ENCODE results near the gene ARHGEF17. TPM values are rescaled to one million over a fixed set of nuclear protein-coding genes. Genes with fewer than 3 reads are reported as not detected.

The ARHGEF17 gene
- total RNA-seq, 1 experiment from 2014 or later: 17.5 TPM

DNA sequence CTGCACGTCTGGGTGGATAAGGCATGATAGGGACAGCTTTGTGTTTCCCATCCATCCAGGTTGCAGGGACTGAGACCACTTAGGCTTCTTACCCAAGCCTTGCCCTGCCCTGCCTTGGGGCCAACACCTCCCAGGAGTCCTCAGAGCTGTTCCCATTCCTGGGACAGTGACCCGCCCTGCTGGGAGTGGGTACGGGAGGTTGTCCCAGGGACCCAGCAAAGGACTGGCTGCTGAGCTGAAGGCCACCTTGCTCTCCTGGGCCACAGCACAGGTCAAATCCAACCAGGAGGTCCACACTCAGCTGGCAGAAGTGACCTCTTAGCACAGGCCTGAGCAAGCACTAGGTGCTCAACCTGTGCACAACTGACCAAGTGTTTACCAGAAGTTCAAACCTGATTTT is 16.9 kb upstream of the ARHGEF17 start:
- no peak for DNase-seq (ENCODE audit: low read depth)

DNA sequence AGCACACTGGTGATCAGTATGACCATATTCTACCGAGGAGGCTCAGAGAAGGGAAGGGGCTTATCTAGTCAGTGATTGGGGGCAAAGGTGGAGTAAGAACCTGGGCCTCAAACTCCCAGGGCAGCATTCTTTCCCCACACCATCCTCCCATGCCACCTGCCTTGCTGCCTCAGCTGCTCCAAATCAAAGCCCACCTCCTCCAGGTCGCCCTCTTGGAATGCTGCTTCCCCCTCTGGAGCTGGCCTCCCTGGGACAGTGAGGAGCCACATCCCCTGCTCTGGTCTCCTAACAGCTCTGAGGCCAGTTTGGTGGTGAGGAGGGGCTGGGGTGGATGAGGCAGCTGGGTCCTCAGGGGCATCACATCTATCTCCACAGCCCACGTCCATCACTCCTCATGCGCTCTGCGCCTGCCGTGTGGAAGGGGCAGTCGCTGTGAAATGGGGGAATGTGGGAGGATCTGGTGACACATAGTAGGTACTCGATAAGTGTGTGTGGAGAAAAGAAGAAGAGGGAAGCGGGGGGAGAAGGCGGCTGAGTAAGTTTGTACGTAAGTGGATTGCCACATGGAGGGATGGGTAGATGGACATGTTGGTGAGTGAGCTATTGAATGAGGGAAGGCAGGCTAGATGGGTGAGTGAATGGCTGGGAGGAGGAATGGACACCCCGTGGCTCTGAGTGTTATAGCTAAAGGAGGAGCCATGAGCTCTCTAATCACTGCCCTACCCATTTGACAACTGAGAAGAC is 16.1 kb upstream of the ARHGEF17 start:
- DNase-seq (ENCODE audit: low read depth): no peak

DNA sequence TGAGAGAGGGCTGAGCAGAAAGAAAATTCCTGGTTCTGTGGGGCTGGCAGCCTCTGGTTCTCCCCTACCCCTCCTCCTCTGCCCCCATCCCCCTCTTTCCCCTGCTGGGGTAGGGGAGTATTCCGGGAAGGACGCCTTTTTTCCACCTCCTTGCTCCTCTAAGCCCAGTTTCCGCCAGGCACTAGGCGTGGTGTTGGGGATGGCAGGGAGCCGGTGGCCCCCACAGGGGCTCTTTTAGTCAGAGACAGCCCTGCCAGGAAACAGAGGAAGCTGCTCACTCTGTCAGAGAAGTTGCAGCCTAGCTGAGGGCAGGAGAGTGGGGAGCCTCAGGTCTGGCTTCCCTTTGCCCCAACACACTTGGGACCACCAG is 15.6 kb upstream of the ARHGEF17 start:
- peak; percentile 31 for DNase-seq (ENCODE audit: low read depth)

DNA sequence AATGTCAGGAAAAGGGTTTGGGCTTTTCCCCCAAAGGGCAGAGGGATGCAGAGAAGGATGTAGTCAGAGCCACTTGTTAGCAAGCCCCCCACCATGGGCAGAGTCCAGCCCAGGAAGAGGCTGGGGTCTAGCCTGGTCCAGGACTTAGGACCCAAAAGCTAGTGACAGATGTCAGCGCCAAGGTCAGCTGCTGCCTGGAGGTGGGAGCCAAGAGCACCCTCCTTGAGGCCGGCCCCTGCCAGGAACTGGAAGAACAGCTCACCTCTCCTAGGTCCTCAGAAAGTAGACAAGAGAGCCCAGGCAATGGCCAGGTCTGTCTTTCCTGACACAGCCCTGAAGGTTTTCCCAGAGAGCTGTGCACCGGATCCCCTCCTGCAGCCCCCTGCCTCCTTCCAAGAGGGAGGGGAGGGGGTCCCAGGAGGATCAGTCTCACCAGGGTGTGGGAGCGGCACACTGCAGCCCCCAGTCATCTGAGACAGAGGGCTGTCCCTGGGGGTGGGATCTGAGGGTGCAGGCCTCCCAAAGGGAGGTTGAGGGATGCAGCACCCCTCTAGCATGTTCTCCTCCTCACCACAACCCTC is 14.6 kb upstream of the ARHGEF17 start:
- no peak for DNase-seq (ENCODE audit: low read depth)

DNA sequence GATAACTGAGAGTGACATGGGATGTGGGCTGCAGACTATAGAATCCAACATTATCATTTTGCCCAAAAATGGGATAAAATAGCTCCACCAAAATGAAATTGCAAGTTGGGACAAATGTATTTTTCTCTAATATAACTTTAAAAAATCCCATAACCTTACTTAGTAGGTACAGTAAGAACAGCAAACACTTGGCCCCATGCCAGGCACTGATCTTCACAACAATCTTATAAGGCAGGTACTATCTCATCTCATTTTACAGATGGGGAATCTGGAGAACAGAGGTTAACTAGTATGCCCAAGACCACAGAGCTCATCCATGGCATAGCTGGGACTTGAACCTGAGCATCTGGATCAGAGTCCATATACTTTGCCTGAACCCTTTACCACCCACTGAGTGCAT is 13.5 kb upstream of the ARHGEF17 start:
- no peak for DNase-seq (ENCODE audit: low read depth)

DNA sequence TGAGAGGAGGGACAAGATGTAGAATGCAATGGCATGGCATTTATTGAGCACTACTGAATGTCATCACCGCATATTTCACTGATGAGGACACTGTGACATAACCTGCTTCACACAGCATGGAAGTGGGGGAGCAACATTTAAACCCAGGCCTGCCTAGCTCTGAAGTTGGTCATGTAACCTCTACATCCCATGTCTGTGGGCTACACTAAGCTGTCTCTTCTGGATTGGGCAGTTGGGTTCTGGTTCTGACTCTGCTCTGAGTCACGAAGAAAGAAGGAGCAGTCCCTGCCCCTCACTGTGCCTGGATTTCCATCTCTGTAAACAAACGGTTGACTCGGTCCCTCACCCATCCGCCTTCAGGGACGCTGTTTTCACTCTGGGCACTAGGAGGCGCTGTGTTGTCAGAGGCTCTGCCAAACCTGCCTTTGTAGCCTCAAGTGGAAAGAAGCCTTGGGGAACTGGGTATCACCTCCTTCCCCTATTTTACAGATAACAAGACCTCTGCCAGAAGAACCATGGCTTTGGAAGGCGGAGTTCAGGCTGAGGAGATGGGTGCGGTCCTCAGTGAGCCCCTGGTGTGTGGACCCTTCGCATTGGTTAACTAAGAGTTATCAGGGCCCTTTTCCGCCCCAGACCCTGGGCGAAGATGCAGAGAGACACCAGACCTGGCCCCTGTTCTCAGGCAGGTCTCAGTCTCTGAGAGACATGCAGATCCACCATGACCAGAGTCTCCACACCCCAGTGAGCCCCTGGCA is 12.7 kb upstream of the ARHGEF17 start:
- DNase-seq (ENCODE audit: low read depth): peak; percentile 88

DNA sequence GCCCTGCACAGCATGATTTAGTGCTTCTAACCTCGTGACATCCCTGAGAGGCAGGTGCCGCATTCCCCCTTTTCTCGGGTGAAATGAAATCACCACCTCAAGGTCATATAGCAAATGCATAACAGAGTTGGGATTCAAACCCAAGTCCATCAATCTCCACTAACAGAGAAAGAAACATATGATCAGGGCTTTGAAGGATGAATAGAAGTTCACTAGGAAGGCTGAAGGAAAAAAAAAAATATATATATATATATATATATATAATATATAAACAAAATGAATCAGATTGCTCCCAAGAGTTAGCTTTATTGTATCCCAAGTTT is 12.1 kb upstream of the ARHGEF17 start:
- DNase-seq (ENCODE audit: low read depth): no peak

DNA sequence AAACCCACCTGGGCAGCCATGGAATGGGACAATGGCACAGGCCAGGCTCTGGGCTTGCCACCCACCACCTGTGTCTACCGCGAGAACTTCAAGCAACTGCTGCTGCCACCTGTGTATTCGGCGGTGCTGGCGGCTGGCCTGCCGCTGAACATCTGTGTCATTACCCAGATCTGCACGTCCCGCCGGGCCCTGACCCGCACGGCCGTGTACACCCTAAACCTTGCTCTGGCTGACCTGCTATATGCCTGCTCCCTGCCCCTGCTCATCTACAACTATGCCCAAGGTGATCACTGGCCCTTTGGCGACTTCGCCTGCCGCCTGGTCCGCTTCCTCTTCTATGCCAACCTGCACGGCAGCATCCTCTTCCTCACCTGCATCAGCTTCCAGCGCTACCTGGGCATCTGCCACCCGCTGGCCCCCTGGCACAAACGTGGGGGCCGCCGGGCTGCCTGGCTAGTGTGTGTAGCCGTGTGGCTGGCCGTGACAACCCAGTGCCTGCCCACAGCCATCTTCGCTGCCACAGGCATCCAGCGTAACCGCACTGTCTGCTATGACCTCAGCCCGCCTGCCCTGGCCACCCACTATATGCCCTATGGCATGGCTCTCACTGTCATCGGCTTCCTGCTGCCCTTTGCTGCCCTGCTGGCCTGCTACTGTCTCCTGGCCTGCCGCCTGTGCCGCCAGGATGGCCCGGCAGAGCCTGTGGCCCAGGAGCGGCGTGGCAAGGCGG is 11.4 kb upstream of the ARHGEF17 start:
- no peak for DNase-seq (ENCODE audit: low read depth)

DNA sequence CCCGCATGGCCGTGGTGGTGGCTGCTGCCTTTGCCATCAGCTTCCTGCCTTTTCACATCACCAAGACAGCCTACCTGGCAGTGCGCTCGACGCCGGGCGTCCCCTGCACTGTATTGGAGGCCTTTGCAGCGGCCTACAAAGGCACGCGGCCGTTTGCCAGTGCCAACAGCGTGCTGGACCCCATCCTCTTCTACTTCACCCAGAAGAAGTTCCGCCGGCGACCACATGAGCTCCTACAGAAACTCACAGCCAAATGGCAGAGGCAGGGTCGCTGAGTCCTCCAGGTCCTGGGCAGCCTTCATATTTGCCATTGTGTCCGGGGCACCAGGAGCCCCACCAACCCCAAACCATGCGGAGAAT is 10.9 kb upstream of the ARHGEF17 start:
- DNase-seq (ENCODE audit: low read depth): no peak

DNA sequence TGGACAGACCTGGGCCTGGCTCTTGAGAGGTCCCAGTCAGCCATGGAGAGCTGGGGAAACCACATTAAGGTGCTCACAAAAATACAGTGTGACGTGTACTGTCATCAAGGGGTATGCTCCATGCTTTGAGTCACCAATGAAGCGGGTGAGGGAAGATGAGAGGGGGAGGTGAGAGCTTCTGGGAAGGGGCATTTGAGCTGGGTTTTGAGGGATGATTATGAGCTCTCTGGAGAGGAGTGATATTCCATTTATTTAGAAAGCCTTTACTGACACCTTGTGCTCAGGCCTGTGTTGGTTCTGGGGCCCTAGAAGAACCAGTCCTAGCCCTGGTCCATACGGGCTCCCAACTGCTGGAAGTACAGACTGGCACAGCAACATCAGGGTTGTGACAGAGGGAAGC is 10.4 kb upstream of the ARHGEF17 start:
- no peak for DNase-seq (ENCODE audit: low read depth)

DNA sequence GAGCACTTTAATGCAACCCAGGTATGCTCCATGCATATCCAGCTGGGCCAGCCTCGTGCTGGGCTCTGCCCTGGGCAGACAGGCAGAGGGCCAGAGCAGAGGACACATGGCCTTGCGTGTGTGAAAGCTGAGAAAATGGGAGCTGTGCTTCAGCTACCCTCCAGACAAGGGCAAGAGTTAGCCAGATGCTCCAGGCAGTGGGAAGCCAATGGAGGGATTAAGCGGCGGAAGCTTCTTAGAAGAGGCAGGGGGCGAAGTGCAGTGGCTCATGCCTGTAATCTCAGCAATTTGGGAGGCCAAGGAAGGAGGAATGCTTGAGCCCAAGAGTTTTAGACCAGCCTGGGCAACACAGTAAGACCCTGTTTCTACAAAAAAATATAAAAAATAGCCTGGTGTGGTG is 9.8 kb upstream of the ARHGEF17 start:
- DNase-seq (ENCODE audit: low read depth): no peak

DNA sequence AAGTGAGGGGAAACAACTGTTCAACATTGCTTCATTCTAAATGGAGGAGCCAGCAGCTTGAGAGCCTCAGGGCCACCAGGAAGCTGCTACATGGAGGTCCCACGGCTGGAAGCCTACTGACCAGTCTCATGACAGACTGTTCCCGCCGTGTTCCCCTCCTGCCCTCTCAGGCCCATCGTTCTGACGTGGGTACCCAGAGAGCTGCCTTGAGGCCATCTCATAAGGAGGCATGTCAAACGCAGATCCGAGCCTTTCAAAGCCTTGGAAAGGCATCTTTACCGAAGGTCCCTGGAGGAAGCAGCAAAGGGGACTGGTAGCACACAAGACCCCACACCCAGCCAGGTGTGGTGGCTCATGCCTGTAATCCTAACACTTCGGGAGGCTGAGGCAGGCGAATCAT is 8.3 kb upstream of the ARHGEF17 start:
- no peak for DNase-seq (ENCODE audit: low read depth)

DNA sequence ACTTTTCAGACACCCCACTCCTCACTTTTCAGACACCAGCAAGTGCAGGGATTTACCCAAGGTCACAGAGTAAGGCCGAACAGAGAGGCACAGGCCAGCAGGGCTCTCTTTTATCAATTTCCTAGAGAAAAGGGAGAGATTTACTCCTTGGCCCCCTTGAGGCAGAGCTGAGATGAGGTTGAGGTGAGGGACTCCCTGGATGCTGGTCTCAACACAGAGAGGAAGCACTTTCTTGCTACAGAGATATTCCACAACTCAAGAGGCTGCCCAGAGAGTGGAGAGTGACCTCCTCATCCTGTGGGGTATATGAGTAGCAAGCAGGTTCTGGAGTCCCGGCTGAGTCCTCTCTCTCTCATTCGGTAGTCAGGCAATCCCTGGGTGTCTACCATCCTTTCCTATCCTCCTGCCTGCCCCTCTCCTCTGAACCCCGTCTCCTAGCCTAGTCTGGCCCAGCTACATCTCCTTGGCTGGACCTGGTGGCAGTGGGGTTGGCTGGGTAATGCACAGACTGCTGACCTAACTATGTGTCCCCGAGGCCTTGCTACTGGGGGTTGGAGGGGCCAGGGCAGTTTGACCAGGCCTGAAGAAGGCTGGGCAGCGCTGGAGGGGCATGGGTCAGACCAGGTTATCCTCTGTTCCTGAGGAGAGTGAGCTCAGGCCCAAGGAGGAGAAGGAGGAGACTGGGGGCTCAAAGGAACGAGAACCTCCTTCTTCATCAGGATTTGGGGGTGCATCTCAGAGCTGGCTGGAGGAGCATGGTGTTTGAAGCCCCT is 1.8 kb upstream of the ARHGEF17 start:
- no peak for DNase-seq (ENCODE audit: low read depth)

DNA sequence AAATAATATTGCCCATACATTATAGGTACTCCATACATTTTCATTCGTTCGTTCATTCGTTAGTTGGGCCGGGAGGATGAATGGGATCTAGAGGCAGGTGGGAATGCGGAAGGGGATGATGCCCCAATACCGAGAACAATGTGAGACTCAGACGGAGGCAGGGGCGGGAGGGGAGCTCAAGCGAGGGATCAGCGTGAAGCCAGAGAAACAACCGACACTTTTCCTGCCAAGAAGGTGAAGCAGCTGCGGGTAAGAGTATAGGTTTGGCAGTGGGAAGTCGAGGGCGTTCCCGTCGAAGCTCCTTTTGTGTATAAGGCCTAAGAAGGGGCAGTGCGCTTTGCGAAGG is 1.1 kb upstream of the ARHGEF17 start:
- no peak for DNase-seq (ENCODE audit: low read depth)

DNA sequence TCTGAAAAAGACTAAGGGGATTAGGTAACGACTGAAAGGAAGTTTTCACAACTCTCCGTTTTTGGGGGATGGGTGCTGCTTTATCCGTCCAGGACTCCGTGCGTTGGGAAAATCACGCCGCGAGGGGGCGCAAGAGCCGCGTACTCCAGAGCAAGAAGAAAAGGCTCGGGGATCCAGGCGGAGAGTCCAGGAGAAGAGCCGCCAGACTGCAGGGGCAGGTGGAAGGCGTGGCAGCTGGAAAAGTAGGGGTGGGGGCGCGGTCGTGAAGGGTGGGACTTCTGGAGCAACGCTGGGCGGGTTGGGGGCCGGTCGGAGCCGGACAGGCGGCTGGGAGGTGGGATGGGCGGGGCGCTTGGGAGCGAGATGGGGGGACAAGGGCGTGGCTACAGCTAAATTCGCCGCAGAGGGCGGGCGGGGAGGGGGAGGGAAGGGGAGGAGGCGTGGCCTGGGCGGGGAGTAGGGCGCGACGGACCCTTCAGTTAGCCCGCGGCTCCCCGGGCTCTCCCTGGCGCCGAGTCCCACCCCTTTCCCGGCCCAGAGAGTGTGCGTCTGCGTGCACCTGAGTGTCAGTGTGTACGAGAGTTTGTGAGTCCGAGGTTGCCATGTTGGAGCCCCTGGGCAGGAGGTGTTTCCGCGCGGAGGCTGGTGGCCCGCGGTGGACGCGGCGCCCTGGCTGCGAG is 613 bp upstream of the ARHGEF17 start:
- peak; percentile 97 for DNase-seq (ENCODE audit: low read depth)

DNA sequence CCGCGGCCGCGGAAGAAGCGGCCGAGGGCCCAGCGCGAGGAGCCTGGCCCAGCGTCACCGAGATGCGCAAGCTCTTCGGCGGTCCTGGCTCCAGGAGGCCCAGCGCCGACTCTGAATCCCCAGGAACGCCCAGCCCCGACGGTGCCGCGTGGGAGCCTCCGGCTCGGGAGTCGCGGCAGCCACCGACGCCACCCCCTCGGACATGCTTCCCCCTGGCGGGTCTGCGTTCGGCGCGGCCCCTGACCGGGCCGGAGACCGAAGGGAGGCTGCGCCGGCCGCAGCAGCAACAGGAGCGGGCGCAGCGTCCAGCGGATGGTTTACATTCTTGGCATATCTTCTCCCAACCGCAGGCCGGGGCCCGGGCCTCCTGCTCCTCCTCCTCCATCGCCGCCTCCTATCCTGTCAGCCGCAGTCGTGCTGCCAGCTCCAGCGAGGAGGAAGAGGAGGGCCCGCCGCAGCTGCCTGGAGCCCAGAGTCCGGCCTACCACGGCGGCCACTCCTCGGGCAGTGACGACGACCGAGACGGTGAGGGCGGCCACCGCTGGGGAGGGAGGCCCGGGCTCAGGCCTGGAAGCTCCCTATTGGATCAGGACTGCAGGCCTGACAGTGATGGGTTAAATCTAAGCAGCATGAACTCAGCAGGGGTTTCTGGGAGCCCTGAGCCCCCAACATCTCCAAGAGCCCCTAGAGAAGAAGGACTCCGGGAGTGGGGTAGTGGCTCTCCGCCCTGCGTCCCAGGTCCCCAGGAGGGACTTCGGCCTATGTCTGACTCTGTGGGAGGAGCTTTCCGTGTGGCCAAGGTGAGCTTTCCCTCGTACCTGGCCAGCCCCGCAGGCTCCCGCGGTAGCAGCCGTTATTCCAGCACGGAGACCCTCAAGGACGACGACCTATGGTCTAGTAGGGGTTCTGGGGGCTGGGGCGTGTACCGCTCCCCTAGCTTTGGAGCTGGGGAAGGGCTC is 1.2 kb downstream of the ARHGEF17 start:
- peak; percentile 95 for DNase-seq (ENCODE audit: low read depth)

DNA sequence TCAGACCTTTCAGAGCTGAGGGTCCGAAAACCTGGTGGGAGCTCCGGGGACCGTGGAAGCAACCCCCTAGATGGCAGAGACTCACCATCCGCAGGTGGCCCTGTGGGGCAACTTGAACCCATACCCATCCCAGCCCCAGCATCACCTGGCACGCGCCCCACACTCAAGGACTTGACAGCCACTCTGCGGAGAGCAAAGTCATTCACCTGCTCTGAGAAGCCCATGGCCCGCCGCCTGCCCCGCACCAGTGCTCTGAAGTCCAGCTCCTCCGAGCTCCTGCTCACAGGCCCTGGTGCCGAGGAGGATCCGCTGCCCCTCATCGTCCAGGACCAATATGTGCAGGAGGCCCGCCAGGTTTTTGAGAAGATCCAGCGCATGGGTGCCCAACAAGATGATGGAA is 2.0 kb downstream of the ARHGEF17 start:
- DNase-seq (ENCODE audit: low read depth): no peak

DNA sequence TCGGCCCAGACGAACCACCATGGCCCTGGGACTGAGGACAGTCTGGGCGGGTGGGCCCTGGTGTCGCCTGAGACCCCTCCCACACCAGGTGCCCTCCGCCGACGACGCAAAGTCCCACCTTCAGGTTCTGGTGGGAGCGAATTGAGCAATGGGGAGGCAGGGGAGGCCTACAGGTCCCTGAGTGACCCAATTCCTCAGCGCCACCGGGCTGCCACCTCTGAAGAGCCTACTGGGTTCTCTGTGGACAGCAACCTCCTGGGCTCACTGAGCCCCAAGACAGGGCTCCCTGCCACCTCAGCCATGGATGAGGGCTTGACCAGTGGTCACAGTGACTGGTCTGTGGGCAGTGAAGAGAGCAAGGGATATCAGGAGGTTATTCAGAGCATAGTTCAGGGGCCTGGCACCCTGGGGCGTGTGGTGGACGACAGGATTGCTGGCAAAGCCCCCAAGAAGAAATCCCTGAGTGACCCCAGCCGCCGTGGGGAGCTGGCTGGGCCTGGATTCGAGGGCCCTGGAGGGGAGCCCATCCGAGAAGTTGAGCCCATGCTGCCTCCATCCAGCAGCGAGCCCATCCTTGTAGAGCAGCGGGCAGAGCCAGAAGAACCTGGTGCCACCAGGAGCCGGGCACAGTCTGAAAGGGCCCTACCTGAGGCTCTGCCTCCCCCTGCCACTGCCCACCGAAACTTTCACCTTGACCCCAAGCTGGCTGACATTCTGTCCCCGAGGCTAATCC is 2.8 kb downstream of the ARHGEF17 start:
- DNase-seq (ENCODE audit: low read depth): no peak

DNA sequence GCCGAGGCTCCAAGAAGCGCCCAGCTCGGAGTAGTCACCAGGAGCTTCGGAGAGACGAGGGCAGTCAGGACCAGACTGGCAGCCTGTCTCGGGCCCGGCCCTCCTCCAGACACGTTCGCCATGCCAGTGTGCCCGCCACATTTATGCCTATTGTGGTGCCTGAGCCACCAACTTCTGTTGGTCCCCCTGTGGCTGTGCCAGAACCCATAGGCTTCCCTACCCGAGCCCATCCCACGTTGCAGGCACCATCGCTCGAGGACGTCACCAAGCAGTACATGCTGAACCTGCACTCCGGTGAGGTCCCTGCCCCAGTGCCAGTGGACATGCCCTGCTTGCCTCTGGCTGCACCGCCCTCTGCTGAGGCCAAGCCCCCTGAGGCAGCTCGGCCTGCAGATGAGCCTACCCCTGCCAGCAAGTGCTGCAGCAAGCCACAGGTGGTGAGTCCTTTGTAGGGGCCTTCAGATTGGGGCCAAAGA is 3.4 kb downstream of the ARHGEF17 start:
- no peak for DNase-seq (ENCODE audit: low read depth)
